A673 (cell line): ENCODE results near the gene TIRAP.

ENCODE experiments used
- EZH2 ChIP-seq: fragments of 200-600 bp; sonication (generic); IDR thresholded peaks from 2 replicates; pipeline ENCODE4 v1.6.1; 2017; ENCODE audit warnings: borderline replicate concordance, low read depth, mild to moderate bottlenecking, mixed read lengths, antibody characterized with exemption, low read length; ENCODE audit not compliant: poor library complexity, severe bottlenecking
- TF ChIP-seq, protein P1 (sequence below): fragments of 300-800, 200-600 bp; sonication (generic); conservative IDR thresholded peaks from 2 replicates; pipeline ENCODE4 v1.5.1; 2017; ENCODE audit warnings: low read depth, mild to moderate bottlenecking, antibody characterized with exemption, low read length, moderate library complexity, mixed read lengths

DNA sequence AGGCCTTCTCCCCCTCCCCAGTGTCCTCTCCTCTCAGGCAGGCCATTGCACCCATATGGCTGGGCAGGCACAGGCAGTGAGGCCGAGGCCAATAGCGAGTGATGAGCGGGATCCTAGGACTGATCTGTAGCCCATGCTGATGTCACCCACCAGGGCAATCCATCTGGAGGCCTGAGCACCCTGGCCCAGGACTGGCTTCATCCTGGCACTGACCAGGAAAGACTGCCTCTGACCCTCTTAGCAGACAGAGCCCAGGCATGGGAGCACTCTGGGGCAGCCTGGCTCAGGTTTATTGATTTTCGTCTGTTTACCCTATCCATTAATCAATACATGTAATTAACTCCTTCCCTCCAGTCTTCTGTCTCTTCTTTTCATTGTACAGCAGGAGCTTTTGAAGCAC is 5.1 kb upstream of the TIRAP start:
- TF ChIP-seq, protein P1, sequence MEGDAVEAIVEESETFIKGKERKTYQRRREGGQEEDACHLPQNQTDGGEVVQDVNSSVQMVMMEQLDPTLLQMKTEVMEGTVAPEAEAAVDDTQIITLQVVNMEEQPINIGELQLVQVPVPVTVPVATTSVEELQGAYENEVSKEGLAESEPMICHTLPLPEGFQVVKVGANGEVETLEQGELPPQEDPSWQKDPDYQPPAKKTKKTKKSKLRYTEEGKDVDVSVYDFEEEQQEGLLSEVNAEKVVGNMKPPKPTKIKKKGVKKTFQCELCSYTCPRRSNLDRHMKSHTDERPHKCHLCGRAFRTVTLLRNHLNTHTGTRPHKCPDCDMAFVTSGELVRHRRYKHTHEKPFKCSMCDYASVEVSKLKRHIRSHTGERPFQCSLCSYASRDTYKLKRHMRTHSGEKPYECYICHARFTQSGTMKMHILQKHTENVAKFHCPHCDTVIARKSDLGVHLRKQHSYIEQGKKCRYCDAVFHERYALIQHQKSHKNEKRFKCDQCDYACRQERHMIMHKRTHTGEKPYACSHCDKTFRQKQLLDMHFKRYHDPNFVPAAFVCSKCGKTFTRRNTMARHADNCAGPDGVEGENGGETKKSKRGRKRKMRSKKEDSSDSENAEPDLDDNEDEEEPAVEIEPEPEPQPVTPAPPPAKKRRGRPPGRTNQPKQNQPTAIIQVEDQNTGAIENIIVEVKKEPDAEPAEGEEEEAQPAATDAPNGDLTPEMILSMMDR = no peak
- TF ChIP-seq EZH2 = no peak
